HG02885 (cell line): Measurements from ENCODE around the gene SEPHS1.
A peak's percentile ranks its signal among the peaks of the same experiment; 100 is the strongest.
"Not testable (repeated sequence)": the region's sequence is repeated elsewhere in the genome, so short reads cannot be mapped to it uniquely, and the experiment has no call there.

Experiments
- ATAC-seq: cut with Tn5 transposase; IDR thresholded peaks from one replicate; pipeline ENCODE4 v1.9.1; 2021; ENCODE audit warnings: mild to moderate bottlenecking; ENCODE audit not compliant: unreplicated experiment, poor library complexity

SEPHS1 gene

DNA sequence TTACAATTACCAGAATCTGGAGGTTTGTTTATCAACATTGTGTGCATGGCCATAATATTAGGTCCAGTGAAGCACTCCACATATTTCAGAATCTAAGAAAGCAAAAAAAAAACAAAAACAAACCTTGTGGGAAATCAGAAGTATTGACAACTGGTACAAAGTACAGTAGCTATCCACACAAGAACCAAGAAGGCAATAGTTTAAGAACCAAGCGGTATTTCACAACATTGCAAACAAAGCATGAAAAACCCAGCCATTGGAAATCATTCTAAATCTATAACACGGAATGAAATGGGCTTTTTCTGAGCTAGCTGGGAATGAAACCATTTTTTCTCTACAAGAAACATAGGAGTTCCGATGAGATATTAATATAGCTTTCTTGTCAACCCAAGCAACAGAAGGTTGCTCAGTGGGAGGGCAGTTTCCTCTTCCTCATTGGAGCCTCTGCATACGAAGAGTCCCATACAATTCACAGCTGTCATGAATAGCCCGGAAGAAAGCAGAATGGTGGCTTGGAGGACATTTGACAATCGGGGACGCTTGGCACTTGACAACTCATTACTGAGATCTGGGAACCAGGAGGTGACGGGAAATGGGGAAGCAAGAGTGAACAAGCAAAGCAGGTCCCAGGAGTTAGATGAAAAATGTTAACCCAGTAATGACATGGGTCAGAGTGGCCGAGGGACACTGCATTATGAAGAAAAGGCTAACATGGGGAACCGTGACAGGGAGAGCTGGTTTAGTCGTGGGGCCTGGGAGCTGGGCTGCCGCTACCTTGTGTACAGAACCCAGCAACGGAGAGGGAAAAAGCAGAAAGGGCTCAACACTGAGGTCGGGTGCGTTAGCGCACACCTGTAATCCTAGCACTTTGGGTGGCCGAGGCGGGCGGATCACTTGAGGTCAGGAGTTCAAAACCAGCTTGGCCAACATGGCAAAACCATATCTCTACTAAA lies 56.0 kb downstream of the SEPHS1 start:
- no peak for ATAC-seq

DNA sequence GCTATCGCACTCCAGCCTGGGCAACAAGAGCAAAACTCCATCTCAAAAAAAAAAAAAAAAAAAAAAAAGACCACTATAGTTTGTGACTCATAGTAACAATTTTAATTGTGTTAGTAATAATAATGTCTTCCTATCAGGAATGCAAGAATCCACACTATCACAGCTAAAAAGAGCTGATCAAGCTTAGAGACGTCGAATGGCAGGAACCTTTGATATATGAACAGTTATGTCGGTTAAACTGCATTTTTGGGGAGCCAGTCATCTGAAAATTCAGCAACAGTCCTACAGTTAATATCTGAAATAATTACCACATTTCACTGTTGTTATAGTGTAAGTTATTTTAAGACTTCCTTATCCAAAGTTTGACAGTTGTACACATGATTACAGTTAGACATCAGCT lies 57.0 kb downstream of the SEPHS1 start:
- no peak for ATAC-seq

DNA sequence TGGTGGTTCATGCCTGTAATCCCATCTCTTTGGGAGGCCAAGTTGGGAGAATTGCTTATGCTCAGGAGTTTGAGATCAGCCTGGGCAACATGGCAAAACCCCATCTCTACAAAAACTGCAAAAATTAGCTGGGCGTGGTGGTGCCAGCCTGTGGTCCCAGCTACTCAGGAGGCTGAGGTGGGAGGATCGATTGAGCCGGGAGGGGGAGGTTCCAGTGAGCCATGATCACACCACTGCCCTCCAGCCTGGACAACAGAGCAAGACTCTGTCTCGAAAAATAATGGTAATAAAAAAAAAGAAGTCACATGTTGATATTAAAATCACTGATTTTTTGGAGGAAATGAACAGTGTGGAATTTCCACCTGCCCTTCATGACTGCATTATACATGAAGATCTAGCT lies 64.0 kb downstream of the SEPHS1 start:
- no peak for ATAC-seq

DNA sequence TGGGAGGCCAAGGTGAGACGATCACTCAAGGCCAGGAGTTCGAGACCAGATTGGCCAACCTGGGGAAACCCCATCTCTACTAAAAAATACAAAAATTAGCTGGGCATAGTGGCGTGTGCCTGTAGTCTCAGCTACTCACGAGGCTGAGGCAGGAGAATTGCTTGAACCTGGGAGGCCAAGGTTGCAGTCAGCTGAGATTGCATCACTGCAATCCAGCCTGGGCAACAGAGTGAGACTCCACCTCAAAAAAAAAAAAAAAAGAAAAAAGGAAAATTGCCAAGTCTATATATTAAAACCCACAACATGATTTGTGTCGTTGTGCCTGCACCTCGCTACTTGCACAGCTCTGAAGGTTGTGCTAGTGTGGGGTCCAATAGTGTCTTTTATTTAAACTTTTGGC lies 65.7 kb downstream of the SEPHS1 start:
- not testable (repeated sequence) for ATAC-seq

DNA sequence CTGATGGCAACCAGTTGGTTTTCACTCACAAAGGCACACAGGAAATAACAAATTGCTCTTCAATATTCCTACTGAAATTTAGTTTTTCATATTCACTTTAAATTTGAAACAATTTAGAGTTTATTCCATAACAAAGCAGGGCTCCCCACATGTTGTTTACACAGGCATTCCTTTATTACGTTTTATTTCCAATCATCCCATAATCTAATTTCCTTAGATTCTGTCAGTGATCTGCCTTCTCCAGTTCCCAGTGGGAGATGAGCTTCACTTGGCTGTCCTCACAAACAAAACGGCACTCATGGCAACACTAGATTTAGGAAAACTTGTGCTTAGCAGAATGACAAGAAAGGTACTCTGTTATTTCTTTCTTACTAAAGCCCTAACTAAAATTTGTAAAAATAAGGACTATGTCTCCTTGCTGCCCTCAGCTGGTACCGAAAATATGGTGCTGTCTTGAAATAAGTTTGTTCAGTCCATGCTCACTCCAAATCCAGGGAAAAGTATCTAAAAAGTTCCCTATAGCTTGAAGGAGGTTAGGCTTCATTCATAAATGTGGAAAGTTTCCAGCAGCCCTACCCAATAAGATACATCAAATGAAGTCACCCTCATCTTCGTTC lies 71.2 kb downstream of the SEPHS1 start:
- ATAC-seq = no peak

DNA sequence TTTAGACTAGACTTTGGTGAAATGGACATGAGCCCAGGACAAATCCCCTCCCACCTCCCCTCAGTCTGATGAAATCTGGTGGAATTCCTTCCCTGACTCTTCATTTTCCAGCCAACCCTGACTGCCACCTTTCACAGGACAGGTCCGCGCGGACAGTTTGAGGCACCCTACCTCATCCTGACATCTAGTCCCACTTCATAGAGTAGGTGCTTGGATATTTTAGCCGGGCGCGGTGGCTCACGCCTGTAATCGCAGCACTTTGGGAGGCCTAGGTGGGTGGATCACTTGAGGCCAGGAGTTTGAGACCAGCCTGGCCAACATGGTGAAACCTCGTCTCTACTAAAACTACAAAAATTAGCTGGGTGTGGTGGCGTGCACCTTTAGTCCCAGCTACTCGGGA lies 71.9 kb downstream of the SEPHS1 start:
- ATAC-seq = not testable (repeated sequence)

DNA sequence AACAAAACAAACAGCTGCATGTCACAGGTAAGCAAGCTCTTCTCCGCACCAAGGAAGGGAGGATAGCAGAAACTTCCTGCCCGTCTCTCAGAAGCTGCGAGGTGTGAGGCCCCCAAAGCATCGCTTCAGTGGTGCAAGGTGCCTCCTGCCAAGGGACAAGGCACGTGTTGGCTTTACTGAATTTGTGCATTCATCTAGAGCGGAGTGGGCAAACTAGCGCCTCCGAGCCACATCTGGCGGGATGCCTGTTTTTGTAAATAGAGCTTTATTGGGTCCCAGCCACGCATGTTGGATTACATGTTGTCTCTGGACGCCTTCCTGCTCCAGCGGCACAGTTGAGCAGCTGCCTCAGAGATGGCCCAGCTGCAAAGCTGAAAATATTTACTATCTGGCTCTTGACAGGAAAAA lies 75.9 kb downstream of the SEPHS1 start:
- peak; percentile 14 for ATAC-seq

DNA sequence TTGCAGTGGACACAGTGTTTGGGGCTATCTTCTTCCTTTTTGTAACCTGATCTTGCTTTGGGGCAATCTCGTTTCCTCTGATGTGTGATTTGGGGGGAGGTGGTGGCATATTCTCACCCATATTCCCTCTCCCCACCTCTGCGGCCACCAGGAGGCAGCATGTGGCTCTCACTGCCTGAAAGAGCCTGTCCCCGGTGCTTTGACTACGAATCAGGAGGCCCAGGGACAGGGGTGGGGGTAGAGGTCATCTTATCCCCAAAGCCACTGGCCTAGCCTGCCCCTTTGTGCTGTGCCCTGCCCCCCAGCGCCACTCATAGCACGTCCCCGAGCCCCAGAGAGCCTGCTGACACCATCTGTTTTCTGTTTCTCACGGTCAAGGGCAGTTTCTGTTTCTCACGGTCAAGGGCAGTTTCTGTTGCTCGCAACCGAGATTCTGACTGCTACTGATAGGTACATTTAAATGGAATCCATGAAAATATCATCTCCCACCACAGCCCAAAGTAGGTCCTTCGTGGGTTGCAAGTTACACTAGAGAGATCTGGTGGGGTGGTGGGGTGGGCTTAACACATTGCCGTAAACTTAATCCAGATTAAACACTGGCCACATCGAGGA lies 76.4 kb downstream of the SEPHS1 start:
- ATAC-seq = peak; percentile 91

DNA sequence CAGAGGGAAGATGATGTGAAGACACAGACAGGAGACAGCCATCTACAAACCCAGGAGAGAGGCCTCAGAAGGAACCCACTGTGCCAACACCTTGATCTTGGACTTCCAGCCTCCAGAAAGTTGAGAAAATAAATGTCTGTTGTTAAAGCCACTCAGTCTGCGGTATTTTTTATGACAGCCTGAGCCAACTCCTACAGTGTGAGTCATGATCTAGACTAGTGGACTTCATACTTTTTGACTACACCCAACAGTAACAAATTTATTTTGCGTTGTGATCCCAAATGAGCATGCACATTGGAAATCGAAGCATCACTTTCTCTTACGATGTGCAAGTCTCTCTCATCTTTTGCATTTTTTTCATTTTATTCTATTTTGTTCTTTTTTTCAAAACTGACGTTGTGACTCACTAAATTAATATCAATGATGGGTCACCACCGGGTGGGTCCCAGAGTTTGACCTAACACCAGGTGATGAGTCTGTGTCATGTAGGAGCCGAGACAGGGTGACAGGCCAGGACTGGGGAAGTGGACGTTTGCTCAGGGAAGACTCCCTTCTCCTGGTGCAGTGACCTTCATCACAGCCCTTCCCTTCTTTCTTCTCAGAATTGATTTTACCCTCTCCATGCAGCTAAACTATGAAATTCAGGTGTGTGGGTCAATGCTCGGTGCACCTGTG lies 77.1 kb downstream of the SEPHS1 start:
- no peak for ATAC-seq

DNA sequence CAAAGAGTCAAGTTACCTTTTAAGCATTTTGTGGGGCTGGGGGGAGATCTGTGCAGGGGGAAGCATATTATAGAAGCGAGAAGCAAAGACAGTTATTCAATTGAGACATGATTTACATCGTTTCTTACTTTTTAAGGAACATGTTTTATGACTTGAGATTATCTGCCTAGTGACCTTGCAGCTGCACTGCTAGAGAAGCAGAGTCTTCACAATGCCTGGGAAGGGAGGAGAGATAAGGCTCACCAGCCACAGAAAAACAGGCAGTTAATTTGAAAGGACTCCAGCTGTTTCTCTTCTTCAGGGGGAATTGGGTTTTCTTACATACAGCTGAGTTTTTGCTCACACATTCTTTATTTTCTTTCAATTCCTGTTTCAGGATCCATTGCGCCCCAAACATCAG lies 79.3 kb downstream of the SEPHS1 start:
- no peak for ATAC-seq

DNA sequence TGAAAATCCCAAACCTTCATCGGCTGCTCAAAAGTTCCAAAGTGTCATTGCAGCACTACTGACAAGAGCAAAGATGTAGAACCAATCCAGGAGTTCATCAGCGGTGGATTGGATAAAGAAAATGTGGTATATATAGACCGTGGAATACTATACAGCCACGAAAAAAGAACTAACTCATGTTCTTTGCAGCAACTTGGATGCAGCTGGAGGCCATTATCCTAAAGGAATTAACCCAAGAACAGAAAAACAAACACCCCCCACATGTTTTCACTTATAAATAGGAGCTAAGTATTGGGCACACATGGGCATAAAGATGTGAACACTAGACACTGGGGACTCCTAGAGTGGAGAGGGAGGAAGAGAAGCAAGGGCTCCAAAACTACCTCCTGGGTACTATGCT lies 79.8 kb downstream of the SEPHS1 start:
- no peak for ATAC-seq
